HCT116 (cell line): ENCODE measurements around the gene MTHFD1L. TPM values are rescaled to one million over a fixed set of nuclear protein-coding genes. Genes with fewer than 3 reads are reported as not detected.

Experiments used
- ATAC-seq: fragments of 200-7000 bp; cut with Tn5 transposase; 2 replicates; pipeline ENCODE4 v1.9.1; 2020; ENCODE audit warnings: mild to moderate bottlenecking, moderate library complexity
- BruUV-seq: library from RNA; stranded (reverse); fragments of 400-500 nt; replicated peaks from 2 replicates; lab custom pipeline; 2021; lab: Mats Ljungman, UMichigan
- CTCF ChIA-PET: fragments of 300-600 bp; sonication (Branson Sonifier 250); formaldehyde crosslinking; loops from one replicate; lab custom pipeline; 2021; ENCODE audit warnings: antibody characterized with exemption; lab: Charles Lee
- POLR2A ChIA-PET: fragments of 300-600, 350-600 bp; sonication (Branson Sonifier 250); formaldehyde crosslinking; loops from one replicate; lab custom pipeline; 2021; ENCODE audit warnings: antibody characterized with exemption; lab: Charles Lee
- RAD21 ChIA-PET, 2 experiments: fragments of 300-600 bp; sonication (Branson Sonifier 250); formaldehyde crosslinking; loops; one replicate each; lab custom pipeline; 2023; ENCODE audit warnings: low total read pairs in 2 of 2; ENCODE audit not compliant: uncharacterized antibody in 2 of 2, unreplicated experiment in 2 of 2, low non-redundant PET in 1 of 2; lab: Charles Lee
- DNase-seq: peaks from one replicate; pipeline ENCODE4 v3.0.0-alpha.2; 2010; ENCODE audit warnings: low read depth, low spot score
- H2AFZ ChIP-seq: fragments of 200-600 bp; shearing (Covaris generic), sonication (generic); 2 replicates; pipeline ENCODE4 v1.6.1; 2017; ENCODE audit warnings: low read depth, mixed run types, mixed read lengths, antibody characterized with exemption, low read length; ENCODE audit not compliant: poor library complexity, severe bottlenecking
- H3K27ac ChIP-seq: 2 replicates; pipeline ENCODE4 v1.5.1; 2012; ENCODE audit warnings: low read depth, low read length
- H3K27me3 ChIP-seq: fragments of 200-600 bp; sonication (generic); 2 replicates; pipeline ENCODE4 v1.6.1; 2016; ENCODE audit warnings: mixed run types, low read length, mixed read lengths; ENCODE audit not compliant: insufficient read depth
- H3K36me3 ChIP-seq, 2 experiments: fragments of 200-500 bp in 1 of 2; fragments of 200-600 bp in 1 of 2; sonication (Bioruptor generic) in 1 of 2; sonication (generic) in 1 of 2; 2 replicates each; pipeline versions ENCODE4 v1.5.1 to v1.6.1; 2014 to 2016; ENCODE audit warnings: low read length in 2 of 2, inconsistent platforms in 1 of 2, mixed read lengths in 1 of 2, mixed run types in 1 of 2; ENCODE audit not compliant: insufficient read depth in 2 of 2, control insufficient read depth in 1 of 2
- H3K4me1 ChIP-seq, 2 experiments: fragments of 200-600 bp in 1 of 2; sonication (generic) in 1 of 2; 2 replicates each; pipeline versions ENCODE4 v1.5.1 to v1.6.1; 2012 to 2017; ENCODE audit warnings: low read length in 2 of 2, inconsistent platforms in 1 of 2, mild to moderate bottlenecking in 1 of 2, mixed read lengths in 1 of 2, mixed run types in 1 of 2, moderate library complexity in 1 of 2; ENCODE audit not compliant: insufficient read depth in 2 of 2, control insufficient read depth in 1 of 2
- H3K4me2 ChIP-seq: fragments of 200-600 bp; sonication (generic); 2 replicates; pipeline ENCODE4 v1.6.1; 2017; ENCODE audit warnings: mixed run types, low read length, mixed read lengths
- H3K4me3 ChIP-seq, 2 experiments: fragments of 200-600 bp in 1 of 2; sonication (generic) in 1 of 2; replicated peaks in 1 of 2; 2 replicates each; pipeline ENCODE4 v1.5.1; 2011 to 2016; ENCODE audit warnings: low read length in 2 of 2, control low read depth in 1 of 2, low read depth in 1 of 2, mild to moderate bottlenecking in 1 of 2, mixed read lengths in 1 of 2, mixed run types in 1 of 2
- H3K79me2 ChIP-seq: fragments of 200-600 bp; sonication (generic); 2 replicates; pipeline ENCODE4 v1.6.1; 2017; ENCODE audit warnings: mild to moderate bottlenecking, mixed run types, low read length, moderate library complexity, mixed read lengths; ENCODE audit not compliant: insufficient read depth
- H3K9ac ChIP-seq: fragments of 200-600 bp; sonication (generic); 2 replicates; pipeline ENCODE4 v1.6.1; 2016; ENCODE audit warnings: low read length, mixed read lengths
- H3K9me2 ChIP-seq: fragments of 200-600 bp; sonication (generic), shearing (Covaris generic); 2 replicates; pipeline ENCODE4 v1.6.1; 2017; ENCODE audit warnings: mixed run types, mild to moderate bottlenecking, moderate library complexity; ENCODE audit not compliant: insufficient read depth
- H3K9me3 ChIP-seq, 2 experiments: fragments of 200-500 bp in 1 of 2; fragments of 200-600 bp in 1 of 2; sonication (Bioruptor generic) in 1 of 2; sonication (generic) in 1 of 2; 2 replicates each; pipeline ENCODE4 v1.6.1; 2014 to 2017; ENCODE audit warnings: low read length in 2 of 2, mixed read lengths in 2 of 2, inconsistent platforms in 1 of 2, low read depth in 1 of 2, mild to moderate bottlenecking in 1 of 2, mixed run types in 1 of 2, moderate library complexity in 1 of 2; ENCODE audit not compliant: control insufficient read depth in 1 of 2, insufficient read depth in 1 of 2
- H4K20me1 ChIP-seq: fragments of 200-600 bp; sonication (generic), shearing (Covaris generic); 2 replicates; pipeline ENCODE4 v1.6.1; 2017; ENCODE audit warnings: mixed run types, mild to moderate bottlenecking, moderate library complexity; ENCODE audit not compliant: insufficient read depth
- ATF3 ChIP-seq: IDR thresholded peaks from 2 replicates; pipeline ENCODE4 v1.6.1; 2012
- CEBPB ChIP-seq: IDR thresholded peaks from 2 replicates; pipeline ENCODE4 v1.6.1; 2012; ENCODE audit warnings: low read depth
- EGR1 ChIP-seq: IDR thresholded peaks from 2 replicates; pipeline ENCODE4 v1.6.1; 2012; ENCODE audit warnings: low read depth
- EZH2 ChIP-seq: fragments of 200-600 bp; sonication (generic); IDR thresholded peaks from 2 replicates; pipeline ENCODE4 v1.6.1; 2017; ENCODE audit warnings: antibody characterized with exemption, mixed run types
- EZH2phosphoT487 ChIP-seq: fragments of 200-600 bp; IDR thresholded peaks from 2 replicates; pipeline ENCODE4 v1.6.1; 2018; ENCODE audit warnings: antibody characterized with exemption, borderline replicate concordance
- REST ChIP-seq: IDR thresholded peaks from 2 replicates; pipeline ENCODE4 v1.6.1; 2012; ENCODE audit warnings: low read depth
- SIN3A ChIP-seq: IDR thresholded peaks from 2 replicates; pipeline ENCODE4 v1.6.1; 2012; ENCODE audit warnings: low read depth
- SP1 ChIP-seq: IDR thresholded peaks from 2 replicates; pipeline ENCODE4 v1.6.1; 2012; ENCODE audit warnings: low read depth
- SRF ChIP-seq: IDR thresholded peaks from 2 replicates; pipeline ENCODE4 v1.6.1; 2012; ENCODE audit warnings: low read depth
- ZBTB33 ChIP-seq: IDR thresholded peaks from 2 replicates; pipeline ENCODE4 v1.6.1; 2011; ENCODE audit warnings: mild to moderate bottlenecking, low read length, moderate library complexity; ENCODE audit not compliant: insufficient replicate concordance; ENCODE audit errors: extremely low read depth
- ZFX ChIP-seq: fragments of 450-650 bp; IDR thresholded peaks from 2 replicates; pipeline ENCODE4 v1.6.1; 2017
- ZNF274 ChIP-seq: fragments of 200-500 bp; sonication (Bioruptor generic); IDR thresholded peaks from 2 replicates; pipeline ENCODE4 v1.6.1; 2014; ENCODE audit warnings: mild to moderate bottlenecking, low read depth, low read length, inconsistent platforms
- intact Hi-C: fragments of 100-400 bp; cut with micrococcal nuclease; formaldehyde crosslinking; loops from 2 replicates; pipeline ENCODE4 v1.10.0; 2022
- total RNA-seq: library from RNA; stranded (reverse); gene quantifications from one replicate; pipeline ENCODE4 v1.2.1, GENCODE V29; 2021; ENCODE audit not compliant: unreplicated experiment

MTHFD1L gene
- total RNA-seq, 1 experiment from 2014 or later, result 127 TPM

GRCh38 chr6:150991487-150991886, 126.0 kb downstream of the MTHFD1L start:
- no TSS peak for BruUV-seq
- Histone ChIP-seq H3K4me2 (no peak overlapping the region), H3K27ac (no peak overlapping the region), H3K4me1 (peaks cover 0 to 6% of the 10 kb centered on the region in 2 experiments; a peak in 1 of 4 replicates), H3K36me3 (peaks cover 0 to 8% of the 10 kb centered on the region in 2 experiments; a peak in 1 of 4 replicates), H3K4me3 (no peak overlapping the region), H3K79me2 (0 out of 2 replicates have a peak, but pooled peaks cover 3% of the 10 kb centered on the region), H3K9me2 (no peaks in the 10 kb centered on the region), H2AFZ (no peak overlapping the region), H4K20me1 (no peaks in the 10 kb centered on the region), H3K27me3 (no peaks in the 10 kb centered on the region), H3K9ac (no peak overlapping the region), H3K9me3 (no peaks in the 10 kb centered on the region)
- intact Hi-C loops, result no loop called here
- TF ChIP-seq CEBPB (no peak), ZBTB33 (no peak), EZH2 (no peak), ZFX (no peak), EZH2phosphoT487 (no peak), EGR1 (no peak), ATF3 (no peak), REST (no peak), SRF (no peak), ZNF274 (no peak), SIN3A (no peak), SP1 (no peak)
- POLR2A ChIA-PET, result no interaction called here
- RAD21 ChIA-PET, result no interaction called here
- CTCF ChIA-PET, result no interaction called here
- ATAC-seq (no peak), DNase-seq (no peak)
